Fibroblast of lung (primary cell): Measurements from ENCODE around the gene GNG7. TPM values are rescaled to one million over a fixed set of nuclear protein-coding genes. Genes with fewer than 3 reads are reported as not detected.

ENCODE experiments used
- DNase-seq, 2 donors: peaks; one replicate each; pipeline versions ENCODE4 v3.0.0 to v3.0.0-alpha.2; 2010; ENCODE audit warnings: low read depth in 2 of 2
- H2AFZ ChIP-seq: 2 replicates; pipeline ENCODE4 v1.5.1; 2012; ENCODE audit warnings: low read length, control low read depth, inconsistent platforms
- H3K27ac ChIP-seq: 2 replicates; pipeline ENCODE4 v1.5.1; 2011; ENCODE audit warnings: low read length, control low read depth; ENCODE audit not compliant: insufficient read depth
- H3K27me3 ChIP-seq: 2 replicates; pipeline ENCODE4 v1.5.1; 2011; ENCODE audit warnings: mild to moderate bottlenecking, low read length; ENCODE audit not compliant: control insufficient read depth, insufficient read depth
- H3K36me3 ChIP-seq: 2 replicates; pipeline ENCODE4 v1.5.1; 2011; ENCODE audit warnings: low read length; ENCODE audit not compliant: control insufficient read depth, insufficient read depth
- H3K4me1 ChIP-seq: 2 replicates; pipeline ENCODE4 v1.5.1; 2011; ENCODE audit warnings: low read length; ENCODE audit not compliant: control insufficient read depth, insufficient read depth; ENCODE audit errors: extremely low read depth
- H3K4me2 ChIP-seq: 2 replicates; pipeline ENCODE4 v1.5.1; 2011; ENCODE audit warnings: low read length, control low read depth; ENCODE audit not compliant: insufficient read depth; ENCODE audit errors: extremely low read depth
- H3K4me3 ChIP-seq, 4 experiments: fragments of 200-600 bp in 1 of 4; sonication (generic) in 1 of 4; replicated peaks in 1 of 4; 2 replicates each; pipeline ENCODE4 v1.5.1; 2011 to 2016; ENCODE audit warnings: low read length in 4 of 4, low read depth in 3 of 4, mild to moderate bottlenecking in 3 of 4, control low read depth in 2 of 4, inconsistent platforms in 1 of 4, mixed read lengths in 1 of 4; ENCODE audit not compliant: insufficient read depth in 1 of 4; ENCODE audit errors: control extremely low read depth in 1 of 4
- H3K79me2 ChIP-seq: 2 replicates; pipeline ENCODE4 v1.5.1; 2012; ENCODE audit warnings: mild to moderate bottlenecking, low read length, inconsistent platforms; ENCODE audit not compliant: control insufficient read depth, insufficient read depth
- H3K9ac ChIP-seq: 2 replicates; pipeline ENCODE4 v1.5.1; 2011; ENCODE audit warnings: mild to moderate bottlenecking, low read length, control low read depth; ENCODE audit not compliant: insufficient read depth
- H3K9me3 ChIP-seq: 2 replicates; pipeline ENCODE4 v1.5.1; 2012; ENCODE audit warnings: low read depth, low read length; ENCODE audit not compliant: control insufficient read depth, insufficient read depth
- H4K20me1 ChIP-seq: 2 replicates; pipeline ENCODE4 v1.5.1; 2011; ENCODE audit warnings: low read length; ENCODE audit not compliant: control insufficient read depth, insufficient read depth; ENCODE audit errors: extremely low read depth
- EZH2 ChIP-seq: IDR thresholded peaks from 2 replicates; pipeline ENCODE4 v1.5.1; 2012; ENCODE audit warnings: low read length, control low read depth, mild to moderate bottlenecking; ENCODE audit errors: missing control alignments
- polyA plus RNA-seq, 2 donors: library from polyadenylated mRNA; depleted of rRNA in 1 of 2; stranded (reverse) in 1 of 2; unstranded in 1 of 2; fragments of >200 nt; gene quantifications; 2 replicates each; pipeline ENCODE4 v1.2.1, GENCODE V29; 2011 to 2012; ENCODE audit warnings: missing spikeins in 1 of 2
- total RNA-seq: library from RNA; depleted of rRNA; stranded (reverse); fragments of >200 nt; gene quantifications from 2 replicates; pipeline ENCODE4 v1.2.1, GENCODE V29; 2014
- TF ChIP-seq, protein P1 (sequence below), 2 donors: IDR thresholded peaks in 1 of 2; conservative IDR thresholded peaks in 1 of 2; 1 replicate in 1 of 2; 2 replicates in 1 of 2; pipeline ENCODE4 v1.5.1; 2011 to 2012; ENCODE audit warnings: low read length in 2 of 2, control low read depth in 1 of 2, inconsistent platforms in 1 of 2, low read depth in 1 of 2, mild to moderate bottlenecking in 1 of 2

GNG7 gene
- total and polyA plus RNA-seq, 2 donors (not counting 1 experiment from before 2014, with no cell fraction given), result 0.27 to 0.83 TPM

DNA sequence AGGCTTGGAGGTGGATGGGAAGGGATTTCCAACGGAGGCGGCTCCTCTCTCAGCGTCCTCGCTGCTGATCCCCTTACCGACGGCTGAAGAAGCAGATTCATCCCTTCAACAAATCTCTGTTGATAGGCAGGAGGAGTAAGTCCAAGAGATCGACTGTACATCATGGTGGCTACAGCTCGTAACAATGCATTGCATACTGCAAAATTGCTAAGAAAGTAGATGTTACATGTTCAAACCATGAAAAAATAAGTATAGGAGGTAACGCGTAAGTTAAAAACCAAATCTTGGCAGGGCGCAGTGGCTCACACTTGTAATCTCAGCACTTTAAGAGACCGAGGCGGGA, 37.8 kb upstream of the GNG7 start:
- no peak overlapping the region for H2AFZ ChIP-seq
- H3K27ac ChIP-seq, result no peak overlapping the region
- H3K4me2 ChIP-seq, result no peak overlapping the region
- no peaks in the 10 kb centered on the region for H3K27me3 ChIP-seq
- peaks cover 4% of the 10 kb centered on the region for H3K79me2 ChIP-seq
- no peak for TF ChIP-seq EZH2
- TF ChIP-seq, protein P1, sequence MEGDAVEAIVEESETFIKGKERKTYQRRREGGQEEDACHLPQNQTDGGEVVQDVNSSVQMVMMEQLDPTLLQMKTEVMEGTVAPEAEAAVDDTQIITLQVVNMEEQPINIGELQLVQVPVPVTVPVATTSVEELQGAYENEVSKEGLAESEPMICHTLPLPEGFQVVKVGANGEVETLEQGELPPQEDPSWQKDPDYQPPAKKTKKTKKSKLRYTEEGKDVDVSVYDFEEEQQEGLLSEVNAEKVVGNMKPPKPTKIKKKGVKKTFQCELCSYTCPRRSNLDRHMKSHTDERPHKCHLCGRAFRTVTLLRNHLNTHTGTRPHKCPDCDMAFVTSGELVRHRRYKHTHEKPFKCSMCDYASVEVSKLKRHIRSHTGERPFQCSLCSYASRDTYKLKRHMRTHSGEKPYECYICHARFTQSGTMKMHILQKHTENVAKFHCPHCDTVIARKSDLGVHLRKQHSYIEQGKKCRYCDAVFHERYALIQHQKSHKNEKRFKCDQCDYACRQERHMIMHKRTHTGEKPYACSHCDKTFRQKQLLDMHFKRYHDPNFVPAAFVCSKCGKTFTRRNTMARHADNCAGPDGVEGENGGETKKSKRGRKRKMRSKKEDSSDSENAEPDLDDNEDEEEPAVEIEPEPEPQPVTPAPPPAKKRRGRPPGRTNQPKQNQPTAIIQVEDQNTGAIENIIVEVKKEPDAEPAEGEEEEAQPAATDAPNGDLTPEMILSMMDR (conservative IDR thresholded peaks at IDR 0.05 in 1 of 2, IDR thresholded peaks at IDR 0.05 in 1 of 2; ENCODE audit: low read depth in 1 of 2, low read length in 2 of 2), result no peak
- no peak overlapping the region for H3K9ac ChIP-seq
- H3K9me3 ChIP-seq, result no peaks in the 10 kb centered on the region
- no peak overlapping the region for H3K4me3 ChIP-seq
- peaks cover 5% of the 10 kb centered on the region for H3K4me1 ChIP-seq
- H3K36me3 ChIP-seq, result peaks cover 4% of the 10 kb centered on the region
- no peaks in the 10 kb centered on the region for H4K20me1 ChIP-seq
- no peak for DNase-seq

DNA sequence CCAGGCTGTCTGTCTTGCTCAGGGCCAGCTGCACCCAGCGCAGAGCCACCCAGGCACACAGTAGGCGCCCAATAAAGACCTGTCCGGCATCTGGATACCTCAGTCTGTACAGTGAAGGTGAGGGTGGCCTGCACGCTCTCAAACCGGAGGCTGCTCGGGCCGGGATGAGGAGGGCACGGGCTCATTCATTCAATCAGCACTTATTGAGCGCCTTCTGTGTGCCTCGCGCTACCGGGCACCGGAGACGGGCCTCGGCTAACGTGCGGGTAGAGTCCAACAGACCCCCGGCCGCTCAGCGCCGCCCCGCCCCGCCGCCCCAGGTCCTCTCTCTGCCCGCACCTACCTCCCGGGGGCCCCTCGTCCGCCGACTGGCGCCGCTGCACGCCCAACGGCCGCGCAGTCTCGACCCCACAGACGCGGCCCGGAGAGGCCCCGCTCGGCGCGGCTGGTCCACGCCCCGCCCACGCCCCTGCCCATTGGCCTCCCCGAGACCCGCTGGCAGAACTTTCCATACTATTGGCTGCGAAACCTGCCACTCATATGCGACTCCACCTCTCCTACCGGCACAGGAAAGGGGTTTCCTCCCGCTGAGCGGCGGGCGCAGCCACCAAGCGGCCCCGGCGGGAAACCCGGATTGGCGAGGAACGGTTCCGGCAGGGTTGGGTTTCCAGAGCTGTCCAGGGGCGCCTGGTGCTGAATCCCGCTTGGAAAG, 37.3 kb upstream of the GNG7 start, which contains the start of gene SLC39A3:
Gene SLC39A3 (minus strand): TSS at position 416 of the 712 bp plus-strand sequence. CDS start 2,760 bp downstream, outside the sequence.
- peak within 1 kb of the TSS; percentile 67 for H2AFZ ChIP-seq
- peaks cover 8% of the 10 kb centered on the region for H3K36me3 ChIP-seq
- H3K27ac ChIP-seq, result peak within 1 kb of the TSS; percentile 37
- H3K9ac ChIP-seq, result peak within 1 kb of the TSS; percentile 58
- H3K4me2 ChIP-seq, result peak within 1 kb of the TSS; percentile 90
- DNase-seq, result peak; percentile 98 to 99
- H3K79me2 ChIP-seq, result peaks cover 4% of the 10 kb centered on the region
- H3K27me3 ChIP-seq, result no peaks in the 10 kb centered on the region
- peaks cover 5% of the 10 kb centered on the region for H3K4me1 ChIP-seq
- H3K4me3 ChIP-seq, result peak within 1 kb of the TSS; percentile 68 to 94 (median 85)
- no peaks in the 10 kb centered on the region for H4K20me1 ChIP-seq
- no peak for TF ChIP-seq EZH2
- TF ChIP-seq, protein P1 (conservative IDR thresholded peaks at IDR 0.05 in 1 of 2, IDR thresholded peaks at IDR 0.05 in 1 of 2; ENCODE audit: low read depth in 1 of 2, low read length in 2 of 2), result peak; percentile 27 to 29
- no peaks in the 10 kb centered on the region for H3K9me3 ChIP-seq

DNA sequence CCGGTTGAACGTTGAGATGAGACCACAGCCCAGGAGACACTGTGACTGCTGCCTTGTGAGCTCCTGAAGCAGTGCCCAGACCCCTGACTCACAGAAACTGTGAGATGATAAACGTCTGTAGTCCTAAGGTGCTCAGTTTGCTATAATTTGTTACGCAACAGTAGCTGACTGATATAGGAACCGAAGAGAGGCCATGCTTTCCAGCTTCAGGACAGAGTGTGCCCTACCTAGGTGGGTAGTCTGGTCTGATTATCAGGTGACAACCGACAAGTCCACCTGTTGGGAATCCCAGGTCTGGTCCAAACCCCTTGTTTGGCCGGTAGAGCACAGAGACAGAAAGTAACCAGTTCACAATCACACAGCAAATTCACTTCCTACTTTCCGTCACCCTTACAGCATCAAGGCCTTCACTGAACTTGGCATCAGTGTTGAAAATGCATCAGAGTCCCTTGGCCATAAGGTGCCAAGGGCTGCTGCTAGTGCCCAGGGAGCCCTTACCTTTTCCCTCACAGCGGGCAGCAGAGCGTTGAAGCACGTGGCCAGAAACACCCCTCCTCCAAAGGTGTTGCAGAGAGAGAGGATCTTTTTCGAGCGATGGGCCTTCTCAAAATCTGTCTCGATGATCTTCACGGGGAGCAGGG, 34.2 kb upstream of the GNG7 start:
- Histone ChIP-seq H3K79me2 (peaks cover 4% of the 10 kb centered on the region), H3K27ac (no peak overlapping the region), H3K4me1 (peaks cover 5% of the 10 kb centered on the region), H3K36me3 (peaks cover 10% of the 10 kb centered on the region), H3K9ac (no peak overlapping the region), H3K4me2 (no peak overlapping the region), H3K9me3 (no peaks in the 10 kb centered on the region), H2AFZ (no peak overlapping the region), H3K4me3 (no peak overlapping the region), H3K27me3 (no peaks in the 10 kb centered on the region), H4K20me1 (no peaks in the 10 kb centered on the region)
- no peak for TF ChIP-seq EZH2
- TF ChIP-seq, protein P1 (conservative IDR thresholded peaks at IDR 0.05 in 1 of 2, IDR thresholded peaks at IDR 0.05 in 1 of 2; ENCODE audit: low read depth in 1 of 2, low read length in 2 of 2), result no peak
- no peak for DNase-seq
